ENCODE data around the gene NFKBIE.

The NFKBIE gene

GRCh38 chr6:44292661-44293365 lies 27.5 kb upstream of the NFKBIE start:
- no peak for TF ChIP-seq CTCF (IDR thresholded peaks at IDR 0.05; ENCODE audit: insufficient read depth, low read length, poor library complexity, severe bottlenecking)
- Histone ChIP-seq H3K27me3 (replicated peaks; ENCODE audit: control insufficient read depth, insufficient read depth, low read length) (peaks cover 1% of the 10 kb centered on the region; the same call in 1 of the 2 replicates), H3K4me3 (replicated peaks; ENCODE audit: low read depth, low read length) (no peak overlapping the region), H3K36me3 (ENCODE audit: control insufficient read depth, insufficient read depth, low read length) (no peaks in the 10 kb centered on the region)
- no peak for DNase-seq (ENCODE audit: extremely low read depth, insufficient read length)

GRCh38 chr6:44291841-44292240 lies 26.5 kb upstream of the NFKBIE start:
- TF ChIP-seq CTCF (IDR thresholded peaks at IDR 0.05; ENCODE audit: insufficient read depth, low read length, poor library complexity, severe bottlenecking), result no peak
- no peaks in the 10 kb centered on the region for H3K36me3 ChIP-seq (ENCODE audit: control insufficient read depth, insufficient read depth, low read length)
- no peak for DNase-seq (ENCODE audit: extremely low read depth, insufficient read length)
- H3K27me3 ChIP-seq (replicated peaks; ENCODE audit: control insufficient read depth, insufficient read depth, low read length), result peaks cover 1% of the 10 kb centered on the region; the same call in 1 of the 2 replicates
- no peak overlapping the region for H3K4me3 ChIP-seq (replicated peaks; ENCODE audit: low read depth, low read length)

GRCh38 chr6:44289726-44290260 lies 24.4 kb upstream of the NFKBIE start:
- Histone ChIP-seq H3K27me3 (replicated peaks; ENCODE audit: control insufficient read depth, insufficient read depth, low read length) (peaks cover 1% of the 10 kb centered on the region; the same call in 1 of the 2 replicates), H3K4me3 (replicated peaks; ENCODE audit: low read depth, low read length) (no peak overlapping the region), H3K36me3 (ENCODE audit: control insufficient read depth, insufficient read depth, low read length) (no peaks in the 10 kb centered on the region)
- no peak for TF ChIP-seq CTCF (IDR thresholded peaks at IDR 0.05; ENCODE audit: insufficient read depth, low read length, poor library complexity, severe bottlenecking)
- DNase-seq (ENCODE audit: extremely low read depth, insufficient read length), result no peak

- TF ChIP-seq CTCF (IDR thresholded peaks at IDR 0.05; ENCODE audit: insufficient read depth, low read length, poor library complexity, severe bottlenecking), result no peak
- no peak for DNase-seq (ENCODE audit: extremely low read depth, insufficient read length)
- peaks cover 1% of the 10 kb centered on the region; the same call in 1 of the 2 replicates for H3K27me3 ChIP-seq (replicated peaks; ENCODE audit: control insufficient read depth, insufficient read depth, low read length)
Measured at GRCh38 chr6:44286747-44287146, 21.4 kb upstream of the NFKBIE start.

GRCh38 chr6:44286285-44286565 lies 20.9 kb upstream of the NFKBIE start:
- H3K4me3 ChIP-seq (replicated peaks; ENCODE audit: low read depth, low read length), result no peak overlapping the region
- peaks cover 1% of the 10 kb centered on the region; the same call in 1 of the 2 replicates for H3K27me3 ChIP-seq (replicated peaks; ENCODE audit: control insufficient read depth, insufficient read depth, low read length)
- DNase-seq (ENCODE audit: extremely low read depth, insufficient read length), result no peak
- H3K36me3 ChIP-seq (ENCODE audit: control insufficient read depth, insufficient read depth, low read length), result no peaks in the 10 kb centered on the region
- no peak for TF ChIP-seq CTCF (IDR thresholded peaks at IDR 0.05; ENCODE audit: insufficient read depth, low read length, poor library complexity, severe bottlenecking)

More at GRCh38 chr6:44286747-44287146, 21.4 kb upstream of the NFKBIE start:
- Histone ChIP-seq H3K4me3 (replicated peaks; ENCODE audit: low read depth, low read length) (no peak overlapping the region), H3K36me3 (ENCODE audit: control insufficient read depth, insufficient read depth, low read length) (no peaks in the 10 kb centered on the region)
